ENCODE data around the gene CCDC82. TPM values are rescaled to one million over a fixed set of nuclear protein-coding genes. Genes with fewer than 3 reads are reported as not detected.
A peak's percentile ranks its signal among the peaks of the same experiment; 100 is the strongest.

The CCDC82 gene
- total RNA-seq, 6 experiments from 2014 or later, result 14.0 to 18.2 (median 17.2) TPM

DNA sequence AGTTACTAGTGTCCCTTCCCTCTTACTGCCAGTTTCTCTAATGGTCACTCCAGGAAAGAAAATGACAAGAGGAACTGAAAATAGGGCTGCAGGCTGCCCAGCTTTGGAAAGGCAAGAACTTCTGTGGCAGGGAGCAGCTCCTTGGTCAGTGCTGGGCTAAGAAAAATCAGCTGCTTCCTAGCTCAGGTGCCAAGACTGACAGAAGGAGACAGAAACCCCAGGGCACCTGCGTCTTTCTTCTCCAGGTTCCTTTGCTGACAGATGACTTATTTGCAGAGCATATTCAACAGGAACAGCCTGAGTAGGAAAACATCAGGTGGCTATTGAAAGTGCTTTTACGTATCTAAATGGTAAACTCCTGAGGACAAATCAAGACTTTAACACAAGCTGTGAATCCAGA lies 72.1 kb downstream of the CCDC82 start:
- Mint-ChIP-seq H3K9me3 (no peaks in the 10 kb centered on the region), H3K27me3 (ENCODE audit: insufficient read depth) (no peaks in the 10 kb centered on the region; the same call in none of the 2 replicates), H3K36me3 (ENCODE audit: low read depth) (peaks cover 50% of the 10 kb centered on the region), H3K4me3 (peak overlapping the region; percentile 21; the same call in 1 of the 2 replicates), H3K4me1 (ENCODE audit: low read depth) (peaks cover 100% of the 10 kb centered on the region), H3K27ac (peak overlapping the region; percentile 57)
- DNase-seq, result no peak
- TF ChIP-seq, protein P1, sequence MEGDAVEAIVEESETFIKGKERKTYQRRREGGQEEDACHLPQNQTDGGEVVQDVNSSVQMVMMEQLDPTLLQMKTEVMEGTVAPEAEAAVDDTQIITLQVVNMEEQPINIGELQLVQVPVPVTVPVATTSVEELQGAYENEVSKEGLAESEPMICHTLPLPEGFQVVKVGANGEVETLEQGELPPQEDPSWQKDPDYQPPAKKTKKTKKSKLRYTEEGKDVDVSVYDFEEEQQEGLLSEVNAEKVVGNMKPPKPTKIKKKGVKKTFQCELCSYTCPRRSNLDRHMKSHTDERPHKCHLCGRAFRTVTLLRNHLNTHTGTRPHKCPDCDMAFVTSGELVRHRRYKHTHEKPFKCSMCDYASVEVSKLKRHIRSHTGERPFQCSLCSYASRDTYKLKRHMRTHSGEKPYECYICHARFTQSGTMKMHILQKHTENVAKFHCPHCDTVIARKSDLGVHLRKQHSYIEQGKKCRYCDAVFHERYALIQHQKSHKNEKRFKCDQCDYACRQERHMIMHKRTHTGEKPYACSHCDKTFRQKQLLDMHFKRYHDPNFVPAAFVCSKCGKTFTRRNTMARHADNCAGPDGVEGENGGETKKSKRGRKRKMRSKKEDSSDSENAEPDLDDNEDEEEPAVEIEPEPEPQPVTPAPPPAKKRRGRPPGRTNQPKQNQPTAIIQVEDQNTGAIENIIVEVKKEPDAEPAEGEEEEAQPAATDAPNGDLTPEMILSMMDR (IDR thresholded peaks at IDR 0.05), result no peak

DNA sequence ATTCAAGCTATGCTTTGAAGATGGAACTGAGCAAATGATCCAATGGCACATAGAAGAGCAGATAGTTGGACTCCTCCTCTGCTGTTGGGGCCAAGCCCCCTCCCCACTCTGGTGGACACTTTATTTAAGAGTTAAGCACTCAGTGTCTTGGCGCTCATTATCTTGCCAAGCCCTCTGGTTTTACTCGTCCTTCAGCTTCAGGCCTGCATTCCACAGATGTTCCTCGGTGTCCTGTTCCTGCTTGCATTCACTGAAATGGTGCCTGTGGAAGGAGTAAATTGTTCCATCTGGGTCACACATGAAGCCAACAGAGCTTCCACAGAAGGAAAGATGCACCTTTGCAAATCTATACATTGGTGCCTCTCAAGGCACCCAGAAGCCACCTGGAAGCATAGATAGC lies 72.8 kb downstream of the CCDC82 start:
- Mint-ChIP-seq H3K27me3 (ENCODE audit: insufficient read depth) (no peaks in the 10 kb centered on the region; the same call in 1 of the 2 replicates), H3K4me3 (peak overlapping the region; percentile 21; the same call in 1 of the 2 replicates), H3K36me3 (ENCODE audit: low read depth) (peaks cover 47% of the 10 kb centered on the region), H3K4me1 (ENCODE audit: low read depth) (peaks cover 100% of the 10 kb centered on the region), H3K9me3 (no peaks in the 10 kb centered on the region), H3K27ac (peak overlapping the region; percentile 57)
- TF ChIP-seq, protein P1 (IDR thresholded peaks at IDR 0.05), result no peak
- no peak for DNase-seq

DNA sequence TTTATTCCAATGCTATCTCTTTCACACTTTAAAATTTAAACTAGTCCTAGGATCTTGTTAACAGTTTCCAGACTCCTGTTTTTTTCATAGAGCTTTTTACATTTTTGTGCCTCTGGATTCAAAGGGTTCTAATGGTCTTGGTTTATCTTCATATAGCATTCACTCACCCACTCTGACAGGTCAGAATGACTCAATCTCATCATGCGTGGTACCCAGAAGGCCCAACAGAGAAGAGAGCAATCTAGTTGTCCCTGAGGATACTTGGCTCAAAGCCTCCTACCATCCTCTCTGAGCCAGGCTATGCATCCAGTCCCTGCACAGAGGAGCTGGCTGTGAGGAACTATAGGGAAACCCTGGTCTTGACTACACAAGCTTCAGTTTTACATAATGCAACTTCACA lies 74.2 kb downstream of the CCDC82 start:
- no peak for DNase-seq
- H3K4me3 Mint-ChIP-seq, result peak overlapping the region; percentile 43
- no peaks in the 10 kb centered on the region; the same call in 1 of the 2 replicates for H3K27me3 Mint-ChIP-seq (ENCODE audit: insufficient read depth)
- TF ChIP-seq, protein P1 (IDR thresholded peaks at IDR 0.05), result no peak
- H3K9me3 Mint-ChIP-seq, result no peaks in the 10 kb centered on the region
- H3K27ac Mint-ChIP-seq, result peak overlapping the region; percentile 88
- peaks cover 36% of the 10 kb centered on the region for H3K36me3 Mint-ChIP-seq (ENCODE audit: low read depth)
- peaks cover 100% of the 10 kb centered on the region for H3K4me1 Mint-ChIP-seq (ENCODE audit: low read depth)

DNA sequence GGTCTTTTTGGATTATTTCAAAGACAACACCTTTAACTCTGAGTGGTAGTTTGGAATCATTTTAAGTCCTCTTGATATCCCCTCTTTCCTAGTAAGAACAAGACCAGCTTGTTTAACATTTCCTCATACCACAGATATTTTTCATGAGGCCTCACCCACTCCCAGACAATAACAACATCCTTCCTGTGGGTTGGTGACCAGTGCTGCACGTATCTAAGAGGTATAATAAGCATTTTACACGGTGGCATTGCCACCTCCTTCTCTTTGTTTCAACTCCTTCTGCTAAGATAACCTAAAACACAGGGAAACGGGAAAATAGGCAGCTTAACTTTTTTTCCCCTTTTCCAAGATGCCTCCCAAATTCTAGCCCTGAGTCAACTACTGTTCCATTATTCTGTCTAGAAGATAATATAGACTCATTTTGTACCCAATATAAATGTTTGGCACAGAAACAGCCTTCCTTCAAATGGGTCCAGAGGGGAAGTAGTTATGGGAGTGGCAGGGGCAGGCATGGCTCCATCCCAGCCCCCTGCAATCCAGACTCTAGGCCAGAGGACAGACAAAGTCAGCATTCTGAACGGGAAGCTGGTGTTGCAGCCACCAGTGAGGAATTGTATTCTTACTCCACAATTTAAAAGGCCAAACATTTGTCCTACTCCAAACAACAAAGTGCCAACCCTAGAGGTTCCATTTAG lies 75.2 kb downstream of the CCDC82 start:
- peak; percentile 51 for DNase-seq
- Mint-ChIP-seq H3K4me3 (peak overlapping the region; percentile 69), H3K36me3 (ENCODE audit: low read depth) (peaks cover 31% of the 10 kb centered on the region), H3K9me3 (no peaks in the 10 kb centered on the region), H3K27me3 (ENCODE audit: insufficient read depth) (no peaks in the 10 kb centered on the region; the same call in 1 of the 2 replicates), H3K27ac (peak overlapping the region; percentile 88), H3K4me1 (ENCODE audit: low read depth) (peaks cover 100% of the 10 kb centered on the region)
- TF ChIP-seq, protein P1 (IDR thresholded peaks at IDR 0.05), result no peak

DNA sequence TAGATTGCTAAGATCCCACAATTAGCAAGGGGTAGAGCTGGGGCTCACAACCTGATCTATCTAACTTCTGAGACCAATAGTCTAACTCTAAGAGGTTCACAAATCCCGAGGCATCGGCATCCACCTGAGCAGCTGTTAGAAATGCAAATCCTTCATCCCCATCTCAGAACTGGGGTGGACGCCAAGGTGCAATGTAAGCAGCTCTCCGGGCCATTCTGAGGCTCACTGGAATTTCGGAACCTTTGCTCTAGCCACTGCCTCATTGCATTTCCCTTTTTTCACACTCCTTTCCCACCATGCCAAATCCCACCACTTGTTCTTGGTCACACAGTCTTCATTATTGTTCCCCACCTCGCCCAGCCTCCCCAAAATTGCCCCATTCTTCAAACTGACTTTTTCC lies 76.5 kb downstream of the CCDC82 start:
- Mint-ChIP-seq H3K4me3 (no peak overlapping the region), H3K36me3 (ENCODE audit: low read depth) (peaks cover 27% of the 10 kb centered on the region), H3K27ac (peak overlapping the region; percentile 66), H3K9me3 (no peaks in the 10 kb centered on the region), H3K4me1 (ENCODE audit: low read depth) (peaks cover 100% of the 10 kb centered on the region), H3K27me3 (ENCODE audit: insufficient read depth) (no peaks in the 10 kb centered on the region; the same call in 1 of the 2 replicates)
- no peak for DNase-seq
- TF ChIP-seq, protein P1 (IDR thresholded peaks at IDR 0.05), result no peak
